Measurements from ENCODE around the gene IRF6. TPM values are rescaled to one million over a fixed set of nuclear protein-coding genes. Genes with fewer than 3 reads are reported as not detected.

Gene IRF6
- polyA plus RNA-seq, result 10 to 100 TPM; 36.7 to 50.3 TPM

DNA sequence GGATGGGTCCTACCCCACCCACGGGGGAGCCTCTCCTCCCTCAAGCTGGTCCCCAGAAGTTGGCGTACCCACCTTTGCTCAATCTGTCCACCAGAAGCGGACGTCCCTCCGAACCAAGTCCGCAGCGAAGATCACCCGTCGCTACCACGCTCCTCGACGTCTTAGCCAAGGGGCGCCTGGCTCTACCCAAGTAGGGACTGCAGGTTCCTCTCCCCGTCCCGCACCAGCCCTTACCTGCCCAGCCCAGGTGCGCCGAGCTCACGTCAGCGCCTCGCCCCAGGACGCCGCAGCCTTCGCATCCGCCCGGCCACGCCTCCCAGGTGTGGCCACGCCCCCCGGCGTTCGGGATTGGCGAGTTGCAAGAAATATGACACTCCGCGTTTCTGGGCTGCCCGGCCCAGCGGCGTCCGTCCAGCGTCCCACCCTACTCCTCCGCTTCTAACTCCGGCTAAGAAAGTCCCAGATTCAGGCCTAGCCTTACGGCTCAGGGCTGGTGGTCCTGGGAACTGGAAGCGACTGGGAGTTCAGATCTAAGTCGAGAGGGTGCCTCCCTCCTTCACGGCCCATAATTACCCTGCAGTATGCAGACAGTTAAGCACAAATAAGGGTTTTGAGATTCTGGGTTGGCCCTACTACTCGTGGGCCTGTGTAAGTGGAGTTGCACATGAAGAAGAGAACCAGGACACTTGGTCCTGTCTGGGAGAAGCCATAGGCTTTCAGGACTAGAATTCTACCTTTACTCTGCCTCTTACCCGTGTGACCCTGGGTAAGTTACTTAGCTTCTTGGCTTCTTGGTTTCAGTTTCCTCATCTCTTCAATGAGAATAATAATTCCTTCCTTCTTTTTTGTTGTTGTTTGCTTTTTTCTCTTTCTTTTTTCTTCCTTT is at the start of gene IRF6:
Gene IRF6, minus strand, starts transcription at position 268 of the 886 bp plus-strand sequence. CDS start 4,729 bp downstream, outside the sequence.
- WGBS, 2 donors, result 7 to 8% methylated on average over 46 of the region's 46 CpGs
- H3K36me3 ChIP-seq (ENCODE audit: control insufficient read depth in 2 of 2, insufficient read depth in 2 of 2, low read length in 1 of 2), result no peaks in the 10 kb centered on the region
- H3K27ac ChIP-seq (ENCODE audit: low read depth in 2 of 2, low read length in 1 of 2), result peak within 1 kb of the TSS; percentile 86 to 98
- no peaks in the 10 kb centered on the region for H3K27me3 ChIP-seq (ENCODE audit: control insufficient read depth in 1 of 2, insufficient read depth in 2 of 2, low read length in 2 of 2)
- H3K9me3 ChIP-seq (ENCODE audit: control insufficient read depth in 2 of 2, insufficient read depth in 1 of 2, low read depth in 1 of 2, low read length in 1 of 2), result no peaks in the 10 kb centered on the region
- H3K4me1 ChIP-seq (ENCODE audit: control insufficient read depth in 2 of 2, insufficient read depth in 2 of 2, low read length in 1 of 2), result peaks cover 2 to 3% of the 10 kb centered on the region in 2 donors
- H3K4me3 ChIP-seq (ENCODE audit: low read depth in 1 of 2, low read length in 2 of 2), result peak within 1 kb of the TSS; percentile 79 to 81

DNA sequence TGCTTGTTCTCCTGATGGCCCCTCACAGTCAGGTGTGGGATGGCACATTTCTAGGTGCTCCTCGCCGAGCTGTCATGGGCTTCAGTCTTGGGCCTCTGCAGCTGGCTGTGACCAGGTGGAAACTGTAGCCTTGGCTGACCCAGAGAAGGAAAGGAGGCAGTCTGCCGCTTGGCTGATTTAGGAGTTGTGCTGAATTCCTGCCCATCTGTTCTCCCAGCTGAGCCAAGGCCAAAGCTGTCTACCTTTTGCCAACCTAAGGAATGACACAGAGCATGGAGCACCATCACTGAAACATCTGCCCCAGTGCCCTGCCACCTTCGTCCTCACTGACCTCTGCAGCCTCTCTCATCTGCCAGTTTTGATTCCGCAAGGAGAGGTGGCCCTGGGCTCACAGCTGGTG is 49.7 kb upstream of the IRF6 start:
- WGBS, 2 donors, result 85 to 87% methylated on average over 5 of the region's 5 CpGs
- Histone ChIP-seq H3K36me3 (ENCODE audit: control insufficient read depth in 2 of 2, insufficient read depth in 2 of 2, low read length in 1 of 2) (peaks cover 12 to 15% of the 10 kb centered on the region in 2 donors), H3K4me1 (ENCODE audit: control insufficient read depth in 2 of 2, insufficient read depth in 2 of 2, low read length in 1 of 2) (no peaks in the 10 kb centered on the region), H3K9me3 (ENCODE audit: control insufficient read depth in 2 of 2, insufficient read depth in 1 of 2, low read depth in 1 of 2, low read length in 1 of 2) (no peaks in the 10 kb centered on the region), H3K27me3 (ENCODE audit: control insufficient read depth in 1 of 2, insufficient read depth in 2 of 2, low read length in 2 of 2) (no peaks in the 10 kb centered on the region), H3K4me3 (ENCODE audit: low read depth in 1 of 2, low read length in 2 of 2) (no peak overlapping the region), H3K27ac (ENCODE audit: low read depth in 2 of 2, low read length in 1 of 2) (no peak overlapping the region)

DNA sequence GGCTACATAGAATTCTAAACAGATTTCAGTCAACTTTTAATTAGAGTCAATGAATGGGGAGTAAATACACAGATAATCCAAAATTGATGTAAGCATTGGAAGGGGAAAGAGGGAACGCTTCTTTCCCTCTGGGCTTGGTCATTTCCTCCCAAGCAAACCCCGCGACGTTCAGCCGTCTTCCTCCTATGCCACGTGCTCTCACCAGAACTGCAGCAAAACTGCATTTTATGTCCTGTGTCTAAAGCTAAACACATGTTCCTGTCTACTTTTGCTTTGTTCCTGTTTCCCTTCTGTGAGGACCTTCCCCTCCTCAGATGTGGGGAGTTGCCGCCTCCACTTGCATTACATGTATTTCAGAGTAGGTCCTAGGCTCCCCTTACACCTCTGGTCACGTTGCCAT is 49.1 kb upstream of the IRF6 start:
- H3K4me1 ChIP-seq (ENCODE audit: control insufficient read depth in 2 of 2, insufficient read depth in 2 of 2, low read length in 1 of 2), result no peaks in the 10 kb centered on the region
- no peak overlapping the region for H3K4me3 ChIP-seq (ENCODE audit: low read depth in 1 of 2, low read length in 2 of 2)
- no peaks in the 10 kb centered on the region for H3K9me3 ChIP-seq (ENCODE audit: control insufficient read depth in 2 of 2, insufficient read depth in 1 of 2, low read depth in 1 of 2, low read length in 1 of 2)
- H3K36me3 ChIP-seq (ENCODE audit: control insufficient read depth in 2 of 2, insufficient read depth in 2 of 2, low read length in 1 of 2), result peaks cover 12 to 15% of the 10 kb centered on the region in 2 donors
- H3K27ac ChIP-seq (ENCODE audit: low read depth in 2 of 2, low read length in 1 of 2), result no peak overlapping the region
- H3K27me3 ChIP-seq (ENCODE audit: control insufficient read depth in 1 of 2, insufficient read depth in 2 of 2, low read length in 2 of 2), result no peaks in the 10 kb centered on the region
- 79% methylated on average over 8 of the region's 8 CpGs for WGBS, 2 donors

DNA sequence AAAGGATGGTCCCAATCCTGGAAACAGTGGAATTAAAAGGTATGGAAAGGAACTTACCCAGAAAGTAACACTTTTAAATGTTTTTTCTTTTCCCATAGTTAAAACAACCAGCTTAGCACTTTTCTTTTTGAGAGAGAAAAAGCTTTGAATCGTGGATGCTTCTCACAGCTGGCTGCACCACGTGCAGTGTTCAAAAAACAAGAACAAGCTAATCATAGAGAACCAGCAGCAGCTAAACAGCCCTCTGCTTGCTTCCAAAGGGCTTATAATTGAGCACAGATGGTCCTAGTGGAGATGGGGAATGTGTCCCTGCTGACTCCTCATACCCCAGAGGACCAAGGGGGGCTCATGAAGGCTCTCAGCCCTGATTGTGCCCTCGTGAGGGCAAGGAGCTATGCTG is 48.3 kb upstream of the IRF6 start:
- Histone ChIP-seq H3K27ac (ENCODE audit: low read depth in 2 of 2, low read length in 1 of 2) (no peak overlapping the region), H3K27me3 (ENCODE audit: control insufficient read depth in 1 of 2, insufficient read depth in 2 of 2, low read length in 2 of 2) (no peaks in the 10 kb centered on the region), H3K4me3 (ENCODE audit: low read depth in 1 of 2, low read length in 2 of 2) (no peak overlapping the region), H3K9me3 (ENCODE audit: control insufficient read depth in 2 of 2, insufficient read depth in 1 of 2, low read depth in 1 of 2, low read length in 1 of 2) (no peaks in the 10 kb centered on the region), H3K36me3 (ENCODE audit: control insufficient read depth in 2 of 2, insufficient read depth in 2 of 2, low read length in 1 of 2) (peaks cover 12 to 16% of the 10 kb centered on the region in 2 donors), H3K4me1 (ENCODE audit: control insufficient read depth in 2 of 2, insufficient read depth in 2 of 2, low read length in 1 of 2) (no peaks in the 10 kb centered on the region)
- WGBS, 2 donors, result 62 to 80% methylated on average over 3 of the region's 3 CpGs

DNA sequence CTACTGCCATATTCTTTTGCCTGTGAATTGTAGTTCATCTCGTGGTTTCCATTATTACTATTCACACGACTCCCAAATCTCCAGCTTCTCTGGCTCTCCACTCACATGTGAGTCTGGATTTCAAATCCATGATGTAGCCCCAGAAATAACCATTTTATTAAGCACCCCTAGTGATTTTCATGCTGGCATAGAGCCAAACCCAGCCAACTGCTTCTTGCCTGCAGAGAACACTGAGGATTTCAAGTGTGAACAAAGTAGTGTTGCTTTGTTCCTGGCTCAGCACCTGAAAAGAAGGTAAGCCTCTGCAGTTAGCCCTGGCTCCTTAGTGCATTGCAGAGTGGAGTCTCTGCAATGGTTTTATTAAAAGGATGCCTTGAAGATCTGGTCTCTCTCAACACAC is 47.7 kb upstream of the IRF6 start:
- Histone ChIP-seq H3K27me3 (ENCODE audit: control insufficient read depth in 1 of 2, insufficient read depth in 2 of 2, low read length in 2 of 2) (no peaks in the 10 kb centered on the region), H3K4me1 (ENCODE audit: control insufficient read depth in 2 of 2, insufficient read depth in 2 of 2, low read length in 1 of 2) (no peaks in the 10 kb centered on the region), H3K4me3 (ENCODE audit: low read depth in 1 of 2, low read length in 2 of 2) (no peak overlapping the region), H3K9me3 (ENCODE audit: control insufficient read depth in 2 of 2, insufficient read depth in 1 of 2, low read depth in 1 of 2, low read length in 1 of 2) (no peaks in the 10 kb centered on the region), H3K36me3 (ENCODE audit: control insufficient read depth in 2 of 2, insufficient read depth in 2 of 2, low read length in 1 of 2) (peaks cover 15 to 18% of the 10 kb centered on the region in 2 donors), H3K27ac (ENCODE audit: low read depth in 2 of 2, low read length in 1 of 2) (no peak overlapping the region)
- 93 to 94% methylated on average over 2 of the region's 2 CpGs for WGBS, 2 donors

DNA sequence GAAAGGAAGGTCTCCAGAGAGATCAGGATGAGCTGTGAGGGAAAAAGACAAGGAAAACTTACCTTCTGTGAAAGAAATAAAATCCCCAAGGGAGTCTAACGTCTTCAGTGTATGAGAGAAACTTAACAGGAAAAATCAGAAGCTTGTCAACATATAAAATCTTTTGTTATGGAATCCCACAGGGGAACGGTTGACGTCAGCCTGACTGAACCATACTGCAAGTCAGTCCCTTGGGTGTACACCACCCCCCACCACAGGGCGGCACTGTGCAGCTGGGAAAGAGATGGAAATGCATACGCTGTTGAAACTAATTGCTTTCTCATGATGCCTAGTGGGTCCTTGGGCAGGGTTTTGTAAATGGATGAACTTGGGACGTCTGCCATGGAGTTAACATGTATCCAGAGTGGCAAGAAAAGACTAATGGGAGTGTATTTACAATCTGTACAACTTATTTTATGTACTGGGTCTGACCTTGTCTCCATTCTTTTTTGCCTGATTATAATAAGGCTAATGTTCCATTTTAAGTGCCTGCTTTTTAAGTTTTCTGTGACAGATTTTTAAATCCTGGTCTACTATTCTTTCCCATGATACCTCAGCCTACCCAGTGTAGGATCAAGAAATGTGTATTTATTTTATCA is 44.5 kb upstream of the IRF6 start:
- Histone ChIP-seq H3K4me3 (ENCODE audit: low read depth in 1 of 2, low read length in 2 of 2) (no peak overlapping the region), H3K9me3 (ENCODE audit: control insufficient read depth in 2 of 2, insufficient read depth in 1 of 2, low read depth in 1 of 2, low read length in 1 of 2) (no peaks in the 10 kb centered on the region), H3K4me1 (ENCODE audit: control insufficient read depth in 2 of 2, insufficient read depth in 2 of 2, low read length in 1 of 2) (no peaks in the 10 kb centered on the region), H3K27ac (ENCODE audit: low read depth in 2 of 2, low read length in 1 of 2) (no peak overlapping the region), H3K27me3 (ENCODE audit: control insufficient read depth in 1 of 2, insufficient read depth in 2 of 2, low read length in 2 of 2) (no peaks in the 10 kb centered on the region), H3K36me3 (ENCODE audit: control insufficient read depth in 2 of 2, insufficient read depth in 2 of 2, low read length in 1 of 2) (peaks cover 16 to 18% of the 10 kb centered on the region in 2 donors)
- WGBS, 2 donors, result 60 to 69% methylated on average over 6 of the region's 6 CpGs

DNA sequence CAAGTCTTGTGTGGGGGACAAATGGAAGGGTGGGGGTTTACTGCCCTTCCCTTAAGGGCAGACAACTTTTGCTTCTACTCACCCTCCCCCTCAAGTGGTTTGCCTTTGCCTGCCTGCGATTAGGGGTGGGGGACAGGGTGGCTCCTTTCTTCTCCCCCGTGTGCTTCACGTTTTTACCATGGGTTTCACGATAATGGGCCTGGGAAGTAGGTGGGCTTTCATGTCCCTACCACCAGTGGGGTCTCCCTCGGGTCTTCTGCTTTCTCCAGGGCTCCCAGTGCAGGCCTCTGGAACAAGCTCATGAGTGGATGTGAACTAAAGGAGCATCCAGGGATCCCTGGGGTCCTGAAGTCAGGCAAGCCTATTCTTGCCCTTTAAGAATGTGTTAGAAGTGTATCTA is 43.4 kb upstream of the IRF6 start:
- WGBS, 2 donors, result 88 to 89% methylated on average over 5 of the region's 5 CpGs
- H3K4me3 ChIP-seq (ENCODE audit: low read depth in 1 of 2, low read length in 2 of 2), result no peak overlapping the region
- no peaks in the 10 kb centered on the region for H3K4me1 ChIP-seq (ENCODE audit: control insufficient read depth in 2 of 2, insufficient read depth in 2 of 2, low read length in 1 of 2)
- H3K27ac ChIP-seq (ENCODE audit: low read depth in 2 of 2, low read length in 1 of 2), result no peak overlapping the region
- H3K9me3 ChIP-seq (ENCODE audit: control insufficient read depth in 2 of 2, insufficient read depth in 1 of 2, low read depth in 1 of 2, low read length in 1 of 2), result no peaks in the 10 kb centered on the region
- H3K36me3 ChIP-seq (ENCODE audit: control insufficient read depth in 2 of 2, insufficient read depth in 2 of 2, low read length in 1 of 2), result peaks cover 15 to 16% of the 10 kb centered on the region in 2 donors
- no peaks in the 10 kb centered on the region for H3K27me3 ChIP-seq (ENCODE audit: control insufficient read depth in 1 of 2, insufficient read depth in 2 of 2, low read length in 2 of 2)

DNA sequence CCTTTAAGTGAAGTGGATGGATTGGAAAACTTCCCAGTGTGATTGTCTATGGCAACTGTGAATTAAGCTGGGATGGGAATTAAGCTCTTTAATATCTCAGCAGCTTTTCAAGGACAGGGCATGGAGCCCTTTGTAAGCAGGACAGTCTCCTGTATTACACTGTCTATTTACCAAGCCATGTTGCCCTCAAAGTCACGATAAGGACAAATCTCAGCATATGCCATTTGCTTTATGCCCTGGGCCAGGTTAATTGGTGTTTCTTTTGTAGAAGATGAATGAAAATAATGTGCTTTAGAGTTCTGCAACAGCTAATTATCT is 39.4 kb upstream of the IRF6 start:
- Histone ChIP-seq H3K4me3 (ENCODE audit: low read depth in 1 of 2, low read length in 2 of 2) (no peak overlapping the region), H3K36me3 (ENCODE audit: control insufficient read depth in 2 of 2, insufficient read depth in 2 of 2, low read length in 1 of 2) (peaks cover 18 to 20% of the 10 kb centered on the region in 2 donors), H3K27ac (ENCODE audit: low read depth in 2 of 2, low read length in 1 of 2) (no peak overlapping the region), H3K27me3 (ENCODE audit: control insufficient read depth in 1 of 2, insufficient read depth in 2 of 2, low read length in 2 of 2) (no peaks in the 10 kb centered on the region), H3K4me1 (ENCODE audit: control insufficient read depth in 2 of 2, insufficient read depth in 2 of 2, low read length in 1 of 2) (no peaks in the 10 kb centered on the region), H3K9me3 (ENCODE audit: control insufficient read depth in 2 of 2, insufficient read depth in 1 of 2, low read depth in 1 of 2, low read length in 1 of 2) (no peaks in the 10 kb centered on the region)
- 67 to 68% methylated on average over 1 of the region's 1 CpG for WGBS, 2 donors

DNA sequence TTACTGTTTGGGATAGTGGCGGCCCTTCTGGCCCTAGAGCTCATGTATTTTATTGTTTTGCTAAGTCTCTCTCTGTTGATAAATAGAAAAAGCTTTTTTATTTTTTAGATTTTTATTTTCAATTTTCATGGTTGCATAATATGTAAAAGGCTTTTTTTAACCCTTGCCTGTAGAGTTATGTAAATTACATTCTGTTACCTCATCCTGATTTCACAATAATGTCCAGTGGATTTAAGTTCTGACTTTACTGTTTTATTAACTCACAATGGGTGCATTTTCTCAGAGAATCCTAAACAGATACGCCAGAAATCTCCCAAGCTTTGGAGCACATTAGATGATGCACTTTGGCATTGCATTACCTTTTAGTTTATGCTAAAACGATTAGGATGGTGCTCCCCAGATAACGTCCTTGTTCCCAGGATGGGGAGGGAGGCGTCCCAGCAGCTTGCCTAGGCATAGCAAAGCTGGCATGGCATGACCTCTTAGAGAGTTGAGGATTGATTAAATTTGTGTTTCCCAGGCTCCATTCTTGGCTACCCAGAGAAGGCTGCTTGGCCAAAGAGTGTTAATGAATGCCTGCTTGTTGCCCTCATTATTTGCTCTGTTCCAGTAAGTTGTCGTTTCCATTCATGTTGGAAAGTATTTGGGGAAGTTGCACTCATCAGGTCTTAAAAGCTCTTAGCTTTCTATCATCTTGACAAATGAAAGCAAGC is 38.9 kb upstream of the IRF6 start:
- WGBS, 2 donors, result 69 to 76% methylated on average over 6 of the region's 6 CpGs
- H3K27me3 ChIP-seq (ENCODE audit: control insufficient read depth in 1 of 2, insufficient read depth in 2 of 2, low read length in 2 of 2), result no peaks in the 10 kb centered on the region

More for the DNA sequence above, 38.9 kb upstream of the IRF6 start:
- Histone ChIP-seq H3K36me3 (ENCODE audit: control insufficient read depth in 2 of 2, insufficient read depth in 2 of 2, low read length in 1 of 2) (peaks cover 18 to 22% of the 10 kb centered on the region in 2 donors), H3K4me1 (ENCODE audit: control insufficient read depth in 2 of 2, insufficient read depth in 2 of 2, low read length in 1 of 2) (no peaks in the 10 kb centered on the region), H3K9me3 (ENCODE audit: control insufficient read depth in 2 of 2, insufficient read depth in 1 of 2, low read depth in 1 of 2, low read length in 1 of 2) (no peaks in the 10 kb centered on the region), H3K4me3 (ENCODE audit: low read depth in 1 of 2, low read length in 2 of 2) (no peak overlapping the region), H3K27ac (ENCODE audit: low read depth in 2 of 2, low read length in 1 of 2) (no peak overlapping the region)

All from esophagus (tissue), 2 donors.